ENCODE data around the gene C6orf118. TPM values are rescaled to one million over a fixed set of nuclear protein-coding genes. Genes with fewer than 3 reads are reported as not detected.

Gene C6orf118
- total RNA-seq, 4 donors from 2014 or later, result 2.6 to 2.8 TPM; not detected in 2

DNA sequence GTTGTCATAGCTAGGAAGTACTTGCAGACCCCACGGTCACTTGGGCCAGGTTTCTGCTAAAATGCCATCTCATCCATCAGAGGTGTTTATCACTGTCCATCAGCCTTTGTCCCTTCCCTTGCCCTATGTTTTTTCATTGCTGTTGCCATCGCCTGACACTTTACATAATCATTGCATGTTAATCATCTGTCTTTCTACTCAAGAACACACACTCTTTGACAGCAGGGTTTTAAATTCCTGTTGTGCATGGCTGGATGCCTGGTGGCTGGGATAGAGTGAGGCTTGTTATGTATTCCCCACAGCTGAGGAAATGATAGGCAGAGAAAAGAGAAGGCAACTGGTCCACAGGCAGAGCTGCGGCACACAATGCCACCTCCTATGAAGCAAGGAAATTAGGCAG, 11.7 kb upstream of the C6orf118 start:
- no peaks in the 10 kb centered on the region for H3K4me1 ChIP-seq
- H3K9me3 ChIP-seq, result no peaks in the 10 kb centered on the region
- intact Hi-C loops (cut with DNase I; ENCODE audit: low total_unique reads), result no loop called here
- no peak for DNase-seq
- no peak for TF ChIP-seq POLR2A (IDR thresholded peaks at IDR 0.05)
- TF ChIP-seq, protein P1, sequence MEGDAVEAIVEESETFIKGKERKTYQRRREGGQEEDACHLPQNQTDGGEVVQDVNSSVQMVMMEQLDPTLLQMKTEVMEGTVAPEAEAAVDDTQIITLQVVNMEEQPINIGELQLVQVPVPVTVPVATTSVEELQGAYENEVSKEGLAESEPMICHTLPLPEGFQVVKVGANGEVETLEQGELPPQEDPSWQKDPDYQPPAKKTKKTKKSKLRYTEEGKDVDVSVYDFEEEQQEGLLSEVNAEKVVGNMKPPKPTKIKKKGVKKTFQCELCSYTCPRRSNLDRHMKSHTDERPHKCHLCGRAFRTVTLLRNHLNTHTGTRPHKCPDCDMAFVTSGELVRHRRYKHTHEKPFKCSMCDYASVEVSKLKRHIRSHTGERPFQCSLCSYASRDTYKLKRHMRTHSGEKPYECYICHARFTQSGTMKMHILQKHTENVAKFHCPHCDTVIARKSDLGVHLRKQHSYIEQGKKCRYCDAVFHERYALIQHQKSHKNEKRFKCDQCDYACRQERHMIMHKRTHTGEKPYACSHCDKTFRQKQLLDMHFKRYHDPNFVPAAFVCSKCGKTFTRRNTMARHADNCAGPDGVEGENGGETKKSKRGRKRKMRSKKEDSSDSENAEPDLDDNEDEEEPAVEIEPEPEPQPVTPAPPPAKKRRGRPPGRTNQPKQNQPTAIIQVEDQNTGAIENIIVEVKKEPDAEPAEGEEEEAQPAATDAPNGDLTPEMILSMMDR (IDR thresholded peaks at IDR 0.05), result no peak
- no peak overlapping the region for H3K4me3 ChIP-seq
- no peaks in the 10 kb centered on the region for H3K36me3 ChIP-seq
- H3K27me3 ChIP-seq, result no peaks in the 10 kb centered on the region
- H3K27ac ChIP-seq, result no peak overlapping the region

DNA sequence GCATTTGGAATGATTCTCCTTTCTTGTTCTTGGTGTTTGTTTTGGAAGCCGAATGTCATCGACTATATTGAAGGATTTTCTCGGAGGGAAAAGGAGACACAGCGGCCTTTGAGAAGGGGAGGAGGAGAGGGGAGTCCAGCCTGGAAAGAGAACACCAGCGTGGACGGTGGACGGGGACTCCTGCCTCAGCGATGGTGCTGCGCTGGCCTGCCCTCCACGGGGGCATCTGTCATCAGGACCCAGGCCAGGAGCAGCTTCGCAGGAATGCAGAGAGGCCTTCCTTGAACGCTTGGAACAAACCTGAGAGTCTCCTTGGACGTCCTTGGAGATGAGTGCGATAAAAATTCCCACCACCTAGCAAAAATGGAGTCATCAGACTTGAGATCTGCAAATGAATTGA, 8.3 kb upstream of the C6orf118 start:
- intact Hi-C loops (cut with DNase I; ENCODE audit: low total_unique reads), result no loop called here
- Histone ChIP-seq H3K36me3 (no peaks in the 10 kb centered on the region), H3K27me3 (no peaks in the 10 kb centered on the region), H3K9me3 (no peaks in the 10 kb centered on the region), H3K27ac (no peak overlapping the region), H3K4me1 (no peaks in the 10 kb centered on the region), H3K4me3 (no peak overlapping the region)
- no peak for DNase-seq
- no peak for TF ChIP-seq POLR2A (IDR thresholded peaks at IDR 0.05)
- TF ChIP-seq, protein P1 (IDR thresholded peaks at IDR 0.05), result no peak

DNA sequence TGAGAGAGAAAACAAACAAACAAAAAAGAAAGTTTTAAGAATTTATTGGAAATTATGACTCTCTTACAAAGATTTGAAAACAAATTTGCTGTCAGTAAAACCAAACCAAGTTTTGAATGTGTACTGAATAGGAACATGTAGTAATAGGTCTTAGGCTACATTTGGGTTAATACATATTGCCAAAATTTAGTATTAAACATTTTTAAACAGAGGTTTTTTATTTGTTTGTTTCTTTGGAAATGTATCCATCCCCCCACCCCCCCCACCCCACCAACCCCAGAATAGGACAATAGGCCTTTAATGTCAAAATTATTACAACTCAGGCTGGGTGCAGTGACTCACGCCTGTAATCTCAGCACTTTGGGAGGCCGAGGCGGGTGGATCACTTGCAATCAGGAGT, 2.5 kb downstream of the C6orf118 start:
- H3K27me3 ChIP-seq, result no peaks in the 10 kb centered on the region
- H3K4me1 ChIP-seq, result no peaks in the 10 kb centered on the region
- no peaks in the 10 kb centered on the region for H3K9me3 ChIP-seq
- intact Hi-C loops (cut with DNase I; ENCODE audit: low total_unique reads), result no loop called here
- DNase-seq, result no peak
- no peak overlapping the region for H3K27ac ChIP-seq
- TF ChIP-seq POLR2A (IDR thresholded peaks at IDR 0.05), result no peak
- TF ChIP-seq, protein P1 (IDR thresholded peaks at IDR 0.05), result no peak
- no peak overlapping the region for H3K4me3 ChIP-seq
- H3K36me3 ChIP-seq, result no peaks in the 10 kb centered on the region

DNA sequence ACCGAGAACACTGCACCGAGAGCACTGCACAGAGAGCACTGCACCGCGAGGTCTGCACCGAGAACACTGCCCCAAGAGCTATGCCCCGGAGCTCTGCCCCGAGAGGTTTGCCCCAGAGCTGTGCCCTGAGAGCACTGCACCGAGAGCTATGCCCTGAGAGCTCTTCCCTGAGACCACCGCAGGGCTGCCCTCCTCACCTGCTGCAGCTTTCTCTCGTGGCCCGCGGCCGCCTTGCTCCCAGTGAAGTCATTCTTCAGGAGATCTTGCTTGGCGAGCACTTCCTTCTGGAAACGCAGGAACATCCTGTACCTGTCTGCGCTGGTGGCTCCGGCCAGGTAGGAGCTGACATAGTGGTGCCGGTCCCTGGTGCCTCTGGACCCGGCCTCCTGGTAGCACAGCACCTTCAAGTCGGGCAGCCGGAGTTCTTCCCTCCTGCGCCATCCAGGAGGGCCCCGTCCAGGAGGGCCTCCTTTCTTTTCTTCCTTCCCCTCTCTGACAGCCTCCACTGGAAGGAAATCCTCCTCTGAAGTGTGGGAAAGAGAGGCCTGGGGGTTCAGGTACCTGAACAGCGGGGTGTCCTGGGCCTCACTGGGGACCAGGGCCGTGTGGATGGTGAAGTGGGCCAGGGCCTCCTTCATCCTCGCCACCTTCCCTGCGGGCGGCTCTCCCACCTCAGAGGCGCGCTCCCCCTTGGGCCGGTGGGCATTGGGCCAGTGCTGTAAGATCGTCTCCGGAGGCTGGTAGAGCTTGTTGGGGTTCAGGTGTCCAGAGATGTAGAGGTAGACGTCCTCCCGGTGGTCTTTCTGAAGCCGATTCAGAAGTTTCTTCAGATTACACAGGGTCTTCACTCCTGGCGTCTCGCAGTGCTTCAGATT, 7.8 kb downstream of the C6orf118 start:
- H3K27ac ChIP-seq, result no peak overlapping the region
- H3K27me3 ChIP-seq, result no peaks in the 10 kb centered on the region
- no peaks in the 10 kb centered on the region for H3K4me1 ChIP-seq
- H3K4me3 ChIP-seq, result no peak overlapping the region
- no peak for DNase-seq
- no peak for TF ChIP-seq POLR2A (IDR thresholded peaks at IDR 0.05)
- TF ChIP-seq, protein P1 (IDR thresholded peaks at IDR 0.05), result no peak
- no peaks in the 10 kb centered on the region for H3K36me3 ChIP-seq
- intact Hi-C loops (cut with DNase I; ENCODE audit: low total_unique reads), result no loop called here
- no peaks in the 10 kb centered on the region for H3K9me3 ChIP-seq

DNA sequence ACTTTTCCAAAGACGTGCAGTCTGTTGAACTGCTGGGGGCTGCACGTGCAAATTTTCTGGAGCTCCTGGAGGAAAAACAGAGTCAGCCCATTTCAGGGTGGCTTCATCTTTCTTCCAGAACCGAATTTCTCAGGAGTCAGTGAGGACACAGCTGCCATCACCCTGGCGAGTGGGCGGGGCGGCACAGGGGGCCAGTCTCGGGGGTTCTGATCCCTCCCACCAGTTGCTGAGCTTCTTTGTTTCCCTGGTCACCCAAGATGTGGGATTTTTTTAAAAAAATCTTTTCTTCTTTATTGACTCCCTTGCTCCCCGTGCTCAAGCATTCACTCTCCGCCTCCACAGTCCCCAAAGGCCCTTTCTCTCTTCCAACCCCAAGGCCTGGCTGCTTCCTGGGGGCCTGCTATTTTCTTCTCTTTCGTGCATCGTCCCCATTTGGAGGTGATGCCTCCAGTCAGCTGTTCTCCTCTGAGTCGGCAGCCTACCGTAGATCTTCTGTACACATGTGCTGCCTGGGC, 8.9 kb downstream of the C6orf118 start:
- Histone ChIP-seq H3K36me3 (no peaks in the 10 kb centered on the region), H3K4me3 (no peak overlapping the region), H3K27me3 (no peaks in the 10 kb centered on the region), H3K4me1 (no peaks in the 10 kb centered on the region), H3K27ac (no peak overlapping the region), H3K9me3 (no peaks in the 10 kb centered on the region)
- DNase-seq, result no peak
- TF ChIP-seq, protein P1 (IDR thresholded peaks at IDR 0.05), result no peak
- TF ChIP-seq POLR2A (IDR thresholded peaks at IDR 0.05), result no peak
- intact Hi-C loops (cut with DNase I; ENCODE audit: low total_unique reads), result no loop called here

All from uterus (tissue), 4 donors.